ENCODE measurements around the gene GLIPR1L2.
"Not testable (repeated sequence)": the region's sequence is repeated elsewhere in the genome, so short reads cannot be mapped to it uniquely, and the experiment has no call there.

The GLIPR1L2 gene

DNA sequence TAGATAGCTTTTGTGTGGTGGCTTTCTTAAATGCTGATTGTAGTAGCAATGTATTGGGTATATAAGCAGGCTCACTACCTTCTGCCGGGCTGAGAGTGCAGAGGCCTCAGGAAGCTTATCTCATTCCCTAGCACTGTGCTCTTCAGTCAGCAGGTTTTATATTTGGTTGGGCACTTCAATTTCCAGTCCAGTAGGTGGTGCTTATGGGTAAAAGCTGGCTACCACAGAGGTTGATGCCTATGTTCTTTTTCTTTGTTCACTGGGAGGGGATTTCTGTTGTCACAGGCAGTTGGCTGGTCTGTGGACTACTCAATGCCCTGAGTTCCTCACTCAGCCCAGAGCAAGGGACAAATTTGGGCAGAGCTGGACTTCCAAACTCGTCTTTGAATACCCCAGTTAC is 46.7 kb downstream of the GLIPR1L2 start:
- peak; percentile 39 for DNase-seq

DNA sequence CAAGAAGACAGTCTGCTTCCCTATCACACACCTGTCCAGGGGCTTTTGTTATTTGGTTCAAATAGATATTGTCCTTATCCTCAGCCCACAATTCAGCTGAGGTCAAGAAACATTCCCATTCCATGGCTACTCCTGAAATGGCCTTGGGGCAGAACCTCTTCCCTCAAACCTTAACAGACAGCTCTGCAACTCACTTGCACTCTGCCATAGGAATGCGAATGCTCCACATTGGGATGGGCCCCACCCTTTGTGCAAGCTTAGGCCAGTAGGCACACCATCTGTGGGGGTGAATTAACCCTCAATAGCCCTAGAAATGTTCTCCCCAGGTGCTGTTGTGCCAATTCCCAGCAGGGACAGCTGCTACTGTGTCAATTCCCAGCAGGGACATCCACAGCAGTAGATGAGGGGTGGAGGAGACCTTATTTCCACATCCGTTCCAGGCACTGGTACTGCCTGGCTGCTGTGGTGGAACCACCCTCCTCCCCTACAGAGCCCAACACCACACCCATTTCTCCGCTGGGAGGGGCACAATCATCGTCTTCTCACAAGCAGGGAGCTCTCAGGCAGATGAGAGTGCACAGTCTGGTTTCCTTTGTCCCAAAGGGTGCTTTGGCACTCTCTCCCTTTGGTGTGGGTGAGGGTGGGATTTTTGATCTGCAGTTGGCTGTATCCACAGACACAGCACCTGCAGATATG is 47.3 kb downstream of the GLIPR1L2 start:
- DNase-seq = no peak

DNA sequence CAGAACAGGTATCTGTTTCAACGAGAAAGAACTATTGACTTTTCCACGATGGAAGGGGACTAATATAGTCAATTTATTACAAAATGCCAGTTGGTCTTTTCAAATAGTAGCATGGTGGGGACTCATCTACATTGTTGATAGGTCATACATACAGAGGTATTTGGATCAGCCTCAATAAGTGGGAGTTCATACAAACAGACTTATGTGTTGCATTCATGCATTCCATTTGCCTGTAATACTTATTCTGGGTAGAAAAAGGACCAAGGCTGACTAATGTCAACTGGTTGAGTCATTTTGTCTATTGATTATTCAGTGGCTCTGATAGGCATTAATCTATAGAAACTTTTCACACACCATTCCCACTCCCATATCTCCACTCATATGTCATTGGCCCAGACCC is 48.2 kb downstream of the GLIPR1L2 start:
- peak; percentile 42 for DNase-seq

DNA sequence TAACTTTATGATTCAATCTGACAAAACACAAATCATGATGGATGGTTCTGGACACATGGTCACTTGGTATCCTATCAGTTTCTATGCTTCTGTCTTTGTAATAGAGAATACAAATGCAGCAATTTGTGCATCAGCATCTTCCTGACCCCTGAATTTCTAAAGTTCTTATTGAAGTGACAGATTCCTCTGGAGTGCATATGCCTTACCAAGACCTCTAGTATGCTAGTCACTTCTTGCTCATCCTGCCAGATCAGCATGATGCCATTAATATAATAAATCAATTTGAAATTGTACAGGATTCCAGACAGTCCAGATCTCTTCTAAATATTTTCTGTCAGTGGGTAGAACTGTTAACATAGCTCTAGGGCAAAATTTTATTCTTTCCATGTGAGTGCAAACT is 49.0 kb downstream of the GLIPR1L2 start:
- DNase-seq = peak; percentile 32

DNA sequence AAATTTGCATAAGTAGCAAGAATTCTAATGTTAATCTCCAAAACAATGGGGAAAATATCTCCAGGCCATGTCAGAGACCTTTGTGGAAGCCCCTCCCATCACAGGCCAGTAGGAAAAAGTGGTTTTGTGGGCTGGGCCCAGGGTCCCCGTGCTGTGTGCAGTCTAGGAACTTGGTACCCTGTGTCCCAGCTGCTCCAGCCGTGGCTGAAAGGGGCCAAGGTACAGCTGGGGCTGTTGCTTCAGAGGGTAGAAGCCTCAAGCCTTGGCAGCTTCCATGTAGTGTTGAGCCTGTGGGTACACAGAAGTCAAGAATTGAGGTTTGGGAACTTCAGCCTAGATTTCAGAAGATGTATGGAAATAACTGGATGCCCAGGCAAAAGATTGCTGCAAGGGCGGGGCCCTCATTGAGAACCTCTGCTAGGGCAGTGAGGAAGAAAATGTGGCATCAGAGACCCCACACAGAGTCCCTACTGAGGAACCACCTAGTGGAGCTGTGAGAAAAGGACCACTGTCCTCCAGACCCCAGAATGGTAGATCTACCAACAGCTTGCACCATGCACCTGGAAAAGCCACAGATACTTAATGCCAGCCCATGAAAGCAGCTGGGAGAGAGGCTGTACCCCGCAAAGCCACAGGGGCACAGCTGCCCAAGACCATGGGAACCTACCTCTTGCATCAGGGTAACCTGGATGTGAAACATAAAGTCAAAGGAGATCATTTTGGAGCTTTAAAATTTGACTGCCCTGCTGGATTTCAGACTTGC is 51.0 kb downstream of the GLIPR1L2 start:
- not testable (repeated sequence) for DNase-seq

DNA sequence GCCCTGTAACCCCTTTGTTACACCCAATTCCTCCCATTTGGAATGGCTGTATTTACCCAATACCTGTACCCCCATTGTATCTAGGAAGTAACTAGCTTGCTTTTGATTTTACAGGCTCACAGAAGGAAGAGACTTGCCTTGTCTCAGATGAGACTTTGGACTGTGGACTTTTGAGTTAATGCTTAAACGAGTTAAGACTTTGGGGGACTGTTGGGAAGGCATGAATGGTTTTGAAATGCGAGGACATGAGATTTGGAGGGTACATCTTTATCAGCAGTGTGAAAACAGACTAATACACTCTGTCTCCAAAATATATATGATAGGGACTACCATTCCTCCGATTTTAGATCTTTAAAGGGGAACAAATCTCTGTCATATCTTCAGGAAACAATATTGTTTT is 51.6 kb downstream of the GLIPR1L2 start:
- not testable (repeated sequence) for DNase-seq

DNA sequence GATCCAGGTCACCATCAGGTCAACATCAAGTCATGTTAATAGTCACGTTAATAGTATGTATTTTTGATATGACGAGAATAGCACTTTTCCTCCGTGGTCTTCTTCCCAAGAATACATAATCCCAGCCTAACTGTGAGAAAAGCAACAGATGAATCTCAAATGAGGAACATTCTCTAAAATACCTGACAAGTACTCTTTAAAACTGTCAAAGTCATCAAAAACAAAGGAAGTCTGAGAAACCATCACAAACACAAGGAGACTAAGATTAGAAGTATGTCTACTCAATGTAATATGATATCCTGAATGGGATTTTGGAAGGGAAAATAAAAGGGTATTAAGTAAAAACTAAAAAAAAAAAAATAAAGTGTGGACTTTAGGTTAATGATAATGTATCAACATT is 52.8 kb downstream of the GLIPR1L2 start:
- no peak for DNase-seq

DNA sequence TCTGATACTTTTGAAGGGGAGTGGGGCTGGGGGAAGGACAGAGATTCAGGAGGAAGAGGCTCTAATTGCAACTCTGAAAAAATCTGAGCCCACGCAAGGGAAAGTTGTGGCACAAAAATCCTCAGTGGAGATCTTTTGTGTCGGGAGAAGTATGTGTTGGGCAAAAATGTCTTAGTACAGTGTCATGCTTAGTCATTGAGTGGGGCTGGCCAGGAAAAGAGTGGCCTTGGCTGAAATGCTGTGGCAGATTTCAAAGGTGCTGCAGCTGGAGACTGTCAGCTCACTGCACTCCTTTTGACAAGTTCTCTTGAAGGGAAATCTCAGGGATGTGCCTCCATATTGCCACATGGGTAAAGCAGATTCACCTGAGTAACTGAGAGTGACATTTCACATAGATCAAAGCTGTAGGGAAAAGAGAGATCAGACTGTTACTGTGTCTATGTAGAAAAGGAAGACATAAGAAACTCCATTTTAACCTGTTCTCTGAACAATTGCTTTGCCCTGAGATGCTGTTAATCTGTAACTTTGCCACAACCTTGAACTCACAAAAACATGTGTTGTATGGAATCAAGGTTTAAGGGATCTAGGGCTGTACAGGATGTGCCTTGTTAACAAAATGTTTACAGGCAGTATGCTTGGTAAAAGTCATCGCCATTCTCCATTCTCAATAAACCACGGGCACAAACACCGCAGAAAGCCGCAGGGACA is 53.7 kb downstream of the GLIPR1L2 start:
- peak; percentile 84 for DNase-seq

DNA sequence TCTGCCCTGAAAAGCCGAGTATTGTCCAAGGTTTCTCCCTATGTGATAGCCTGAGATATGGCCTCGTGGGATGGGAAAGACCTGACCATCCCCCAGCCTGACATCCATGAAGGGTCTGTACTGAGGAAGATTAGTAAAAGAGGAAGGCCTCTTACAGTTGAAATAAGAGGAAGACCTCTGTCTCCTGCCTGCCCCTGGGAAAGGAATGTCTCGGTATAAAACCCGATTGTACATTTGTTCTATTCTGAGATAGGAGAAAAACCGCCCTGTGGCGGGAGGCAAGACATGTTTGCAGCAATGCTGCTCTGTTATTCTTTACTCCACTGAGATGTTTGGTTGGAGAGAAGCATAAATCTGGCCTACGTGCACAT is 54.2 kb downstream of the GLIPR1L2 start:
- DNase-seq = not testable (repeated sequence)

DNA sequence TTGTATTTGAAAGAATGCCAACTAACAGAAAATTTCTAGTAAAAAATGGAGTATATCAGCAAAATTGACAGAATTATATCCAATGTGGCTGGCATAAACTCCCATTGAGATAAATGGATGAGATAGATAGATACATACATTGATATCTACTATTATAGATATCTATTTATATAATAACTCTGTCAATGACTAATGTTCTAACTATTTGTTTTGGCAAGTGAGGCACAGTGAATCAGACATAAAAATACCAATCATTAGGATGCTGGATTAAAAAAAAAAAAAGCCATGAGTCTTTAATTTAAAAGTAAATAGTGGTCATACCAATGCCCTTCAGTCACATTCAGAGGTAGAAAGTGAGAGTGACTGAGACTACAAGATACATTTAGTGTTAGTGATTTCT is 56.0 kb downstream of the GLIPR1L2 start:
- peak; percentile 92 for DNase-seq

DNA sequence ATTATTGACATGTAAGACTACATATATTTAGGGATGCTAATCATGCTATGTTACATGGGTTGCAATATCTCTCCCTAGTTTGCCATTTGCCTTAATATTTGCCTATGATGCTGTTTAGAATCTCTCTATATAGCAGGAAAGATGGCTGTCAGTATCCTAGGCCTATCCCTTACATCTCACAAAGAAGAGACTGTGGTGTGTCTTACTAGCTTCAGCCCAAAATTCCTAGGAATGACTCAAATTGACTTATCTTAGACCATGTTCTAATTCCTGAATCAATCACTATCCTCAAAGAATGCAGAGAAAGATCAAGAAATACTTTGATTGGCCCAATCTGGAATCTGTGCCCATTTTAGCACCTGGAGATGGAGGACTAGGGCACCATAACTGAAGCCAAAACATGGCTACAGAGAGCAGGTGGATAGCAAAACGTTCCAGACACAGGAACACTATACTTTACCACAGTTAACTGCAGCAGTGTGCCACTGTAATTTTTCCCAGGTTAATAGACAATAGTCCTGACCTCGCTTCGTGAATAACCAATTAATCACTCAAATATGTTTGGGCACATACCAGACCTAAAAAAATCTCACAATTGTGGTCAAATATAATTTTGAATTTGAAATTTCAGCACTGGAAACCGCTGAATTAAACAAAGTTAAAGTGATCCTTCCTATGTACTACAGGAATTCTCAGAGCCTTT is 57.0 kb downstream of the GLIPR1L2 start:
- peak; percentile 58 for DNase-seq

DNA sequence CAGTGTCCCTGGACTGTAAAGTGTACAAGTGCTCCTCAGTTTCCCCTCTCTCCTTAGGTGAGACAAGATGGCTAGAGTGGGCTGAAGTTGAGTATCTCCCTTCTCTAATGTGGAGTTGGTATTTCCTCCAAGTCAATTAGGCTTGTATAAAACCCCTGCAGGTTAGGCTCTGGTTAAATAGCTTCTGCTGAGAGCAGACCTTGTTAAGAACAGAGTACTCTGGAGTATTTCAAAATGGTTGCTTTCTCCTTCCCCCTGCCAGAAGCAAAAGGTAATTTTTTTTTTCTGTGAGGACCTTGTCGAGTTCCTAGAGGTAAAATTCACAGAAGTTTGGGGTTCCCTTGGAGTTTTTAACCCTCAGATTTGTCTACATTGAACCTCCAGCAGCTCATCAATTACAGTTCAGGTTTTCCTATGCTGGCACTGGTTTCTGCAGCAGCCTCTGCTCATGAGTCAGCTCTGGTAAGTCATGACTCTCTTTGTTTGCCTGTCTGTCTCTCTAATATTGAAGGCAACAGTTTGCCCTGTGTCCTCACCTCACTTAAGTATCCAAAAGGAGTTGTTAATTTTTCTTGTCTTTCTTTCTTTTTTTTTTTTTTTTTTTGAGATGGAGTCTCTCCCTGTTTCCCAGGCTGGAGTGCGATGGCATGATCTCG is 61.9 kb downstream of the GLIPR1L2 start:
- DNase-seq = peak; percentile 62

DNA sequence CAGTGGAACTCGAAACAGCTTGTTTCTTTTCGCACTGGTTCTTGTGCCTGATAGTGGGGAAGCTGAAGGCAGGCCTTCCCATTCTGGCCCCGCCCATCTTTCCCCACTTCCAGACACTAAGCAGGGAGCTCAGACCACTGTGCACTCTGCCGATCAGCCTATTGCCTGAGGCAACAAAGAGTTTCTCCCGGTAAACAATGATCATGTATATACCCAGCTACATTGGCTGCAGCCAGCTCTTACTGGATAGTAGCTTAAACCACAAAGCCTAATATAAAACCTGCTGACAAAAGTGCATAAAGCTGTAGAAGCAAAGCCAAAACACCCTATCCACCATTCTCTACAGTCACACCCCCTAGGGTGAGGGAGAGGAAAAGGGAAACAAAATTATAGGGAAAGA is 65.0 kb downstream of the GLIPR1L2 start:
- DNase-seq = no peak

DNA sequence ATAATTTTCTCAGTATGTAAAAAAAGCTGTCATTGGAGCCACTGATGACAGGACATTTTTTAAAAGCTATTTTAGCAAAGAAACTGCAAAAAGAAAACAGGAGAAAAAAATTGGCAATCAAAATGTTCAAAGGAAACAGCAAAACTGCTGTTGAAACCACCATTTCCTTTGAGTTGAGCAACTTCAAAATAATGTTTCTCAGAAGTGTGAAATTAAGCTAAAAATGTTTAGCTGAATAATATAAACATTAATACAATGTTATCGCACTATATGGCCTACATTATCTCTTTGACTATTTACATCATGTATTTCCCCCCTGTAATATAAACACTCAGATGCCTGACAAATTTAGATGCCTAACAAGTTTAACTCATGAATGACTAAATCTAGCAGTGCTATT is 66.3 kb downstream of the GLIPR1L2 start:
- no peak for DNase-seq

DNA sequence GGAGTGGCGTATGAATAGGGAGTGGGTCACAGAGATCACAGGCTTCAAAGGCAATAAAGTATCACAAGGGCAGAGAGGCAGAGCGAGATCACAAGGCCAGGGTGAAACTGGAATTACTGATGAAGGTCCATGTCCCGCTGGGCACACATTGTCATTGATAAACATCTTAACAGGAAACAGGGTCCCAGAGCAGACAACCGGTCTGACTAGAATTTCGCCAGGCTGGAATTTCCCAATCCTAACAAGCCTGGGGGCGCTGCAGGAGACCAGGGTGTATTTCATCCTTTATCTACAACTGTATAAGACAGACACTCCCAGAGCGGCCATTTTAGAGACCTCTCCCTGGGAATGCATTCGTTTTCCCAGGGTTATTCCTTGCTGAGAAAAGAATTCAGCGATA is 67.0 kb downstream of the GLIPR1L2 start:
- not testable (repeated sequence) for DNase-seq

DNA sequence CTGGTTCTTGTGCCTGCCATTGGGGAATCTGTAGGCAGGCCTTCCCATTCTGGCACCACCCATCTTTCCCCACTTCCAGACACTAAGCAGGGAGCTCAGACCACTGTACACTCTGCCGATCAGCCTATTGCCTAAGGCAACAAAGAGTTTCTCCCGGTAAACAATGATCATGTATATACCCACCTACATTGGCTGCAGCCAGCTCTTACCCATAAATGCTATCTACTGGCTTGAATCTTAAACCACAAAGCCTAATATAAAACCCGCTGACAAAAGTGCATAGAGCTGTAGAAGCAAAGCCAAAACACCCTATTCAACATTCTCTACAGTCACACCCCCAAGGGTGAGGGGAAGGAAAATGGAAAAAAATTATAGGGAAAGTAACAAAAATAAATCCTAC is 68.9 kb downstream of the GLIPR1L2 start:
- no peak for DNase-seq

DNA sequence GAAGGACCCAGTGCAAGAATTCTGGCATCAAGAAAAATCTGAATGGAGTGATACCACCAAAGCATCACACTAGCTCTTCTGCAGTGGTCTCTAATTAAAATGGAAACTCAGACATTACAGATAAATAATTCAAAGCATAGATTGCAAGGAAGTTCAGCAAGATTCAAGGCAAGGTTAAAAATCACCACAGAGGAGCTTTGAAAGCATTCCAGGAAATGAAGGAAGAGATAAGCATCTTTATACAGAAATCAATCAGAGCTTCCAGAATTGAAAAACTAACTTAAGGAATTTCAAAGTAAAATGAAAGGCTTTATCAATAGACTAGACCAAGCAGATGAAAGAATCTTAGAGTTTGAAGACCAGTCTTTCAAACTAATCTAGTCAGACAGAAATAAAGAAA is 69.3 kb downstream of the GLIPR1L2 start:
- no peak for DNase-seq

DNA sequence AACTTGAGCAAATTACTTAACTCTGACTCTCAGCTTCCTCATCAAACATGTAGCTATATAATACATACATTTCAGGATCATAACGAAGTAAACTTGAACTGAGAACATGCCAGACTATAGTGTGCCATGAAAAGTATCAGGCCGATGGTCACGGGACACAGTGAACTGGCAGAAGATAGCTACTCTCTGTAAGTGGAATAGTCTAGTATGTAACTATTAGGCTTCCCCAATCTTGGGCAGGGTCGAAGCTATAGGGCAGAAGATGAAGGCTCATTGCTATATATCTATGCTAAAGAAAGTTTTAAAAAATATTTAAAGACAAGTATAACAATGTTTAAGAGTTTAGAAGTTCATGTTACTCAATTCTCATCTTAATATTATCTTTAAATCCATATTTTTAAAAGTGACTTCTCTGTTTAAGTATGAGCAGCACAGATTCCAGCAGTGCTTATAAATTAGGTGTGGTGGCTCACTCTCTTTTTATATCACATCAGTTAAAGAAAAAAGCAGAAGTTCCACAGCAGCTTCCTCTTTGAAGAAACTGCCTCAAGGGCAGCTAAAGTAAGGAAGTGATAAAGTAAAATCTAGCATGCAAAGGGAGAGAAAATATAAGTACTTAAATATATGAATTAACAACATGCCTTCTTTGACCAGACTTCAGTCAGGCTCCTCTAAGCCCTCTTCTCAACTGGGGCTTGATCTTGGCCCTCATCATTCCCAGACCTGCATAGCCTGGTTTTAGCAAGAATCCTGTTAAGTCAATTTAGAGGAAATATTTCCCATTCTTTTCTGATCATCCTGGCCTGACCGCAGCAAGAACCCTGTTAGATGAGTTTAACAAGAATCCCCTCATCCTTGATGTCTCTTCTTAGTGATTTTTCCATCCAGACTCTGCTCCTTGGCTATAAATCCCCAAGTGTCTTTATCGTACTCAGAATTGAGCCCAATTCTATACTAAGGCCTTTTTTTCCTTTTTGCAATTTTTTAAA is 81.3 kb downstream of the GLIPR1L2 start:
- no peak for DNase-seq

DNA sequence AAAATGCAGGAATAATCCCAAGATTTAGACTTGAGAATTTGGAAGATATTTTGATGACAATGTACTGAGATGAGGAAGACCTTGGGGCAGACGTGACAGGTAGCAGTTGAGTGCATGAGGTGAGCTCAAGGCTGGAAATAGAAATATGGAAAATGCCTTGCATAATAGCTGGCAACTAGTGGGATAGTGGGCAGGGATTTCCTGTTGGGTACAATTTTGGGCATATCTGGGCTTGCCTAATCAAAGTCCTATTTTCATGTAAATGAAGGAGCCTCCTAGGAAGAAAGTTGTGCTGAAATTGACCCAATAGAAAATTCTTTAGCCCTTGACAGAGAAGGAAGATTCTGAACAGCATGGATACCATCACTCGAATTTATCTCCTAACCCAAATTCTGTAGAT is 83.2 kb downstream of the GLIPR1L2 start:
- no peak for DNase-seq

DNA sequence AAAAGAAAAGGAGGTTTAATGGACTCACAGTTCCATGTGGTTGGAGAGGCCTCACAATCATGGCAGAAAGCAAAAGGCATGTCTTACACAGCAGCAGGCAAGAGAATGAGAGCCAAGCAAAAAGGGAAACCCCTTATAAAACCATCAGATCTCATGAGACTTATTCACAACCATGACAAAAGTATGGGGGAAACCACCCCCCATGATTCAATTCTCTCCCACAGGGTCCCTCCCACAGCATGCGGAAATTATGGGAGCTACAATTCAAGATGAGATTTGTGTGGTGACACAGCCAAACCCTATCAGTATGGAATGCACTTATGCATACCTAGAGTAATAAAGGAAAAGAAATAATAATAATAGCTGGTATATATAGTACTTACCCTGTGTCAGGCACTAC is 85.2 kb downstream of the GLIPR1L2 start:
- peak; percentile 54 for DNase-seq

DNA sequence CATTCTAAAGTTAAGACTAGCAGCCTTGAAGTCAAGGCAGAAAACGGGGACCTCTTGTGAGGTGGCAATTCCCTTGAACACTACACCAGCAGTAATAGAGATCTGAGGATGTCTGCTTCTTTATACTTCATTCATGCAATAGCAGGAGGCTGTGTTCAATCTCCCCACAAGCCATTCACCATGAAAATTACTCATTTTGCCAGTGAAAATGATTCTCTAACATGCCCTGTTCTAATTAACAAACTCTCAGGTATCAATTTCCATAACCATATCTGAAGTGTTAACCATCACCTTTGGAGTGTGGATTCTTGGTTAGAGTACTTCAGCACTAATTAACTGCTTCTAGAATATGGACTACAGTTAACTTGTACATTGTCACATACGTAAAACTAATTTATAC is 86.2 kb downstream of the GLIPR1L2 start:
- no peak for DNase-seq

Measured in fibroblast of skin of back (primary cell).